ENCODE results near the gene DPP10. TPM values are rescaled to one million over a fixed set of nuclear protein-coding genes. Genes with fewer than 3 reads are reported as not detected.
A peak's percentile ranks its signal among the peaks of the same experiment; 100 is the strongest.

DPP10 gene
- total and polyA plus RNA-seq, 8 donors = 1.1 to 8.2 (median 5.8) TPM

- ATAC-seq (no peak), FAIRE-seq (no peak), DNase-seq (no peak)
- H3K4me3 ChIP-seq = no peak overlapping the region
- intact Hi-C loops (cut with DNase I) = no loop called here
- WGBS, 2 donors = 84 to 85% methylated on average over 1 of the region's 1 CpG
- no peaks in the 10 kb centered on the region for H3K27me3 ChIP-seq
- H3K27ac ChIP-seq = no peak overlapping the region
- no peaks in the 10 kb centered on the region for H3K4me1 ChIP-seq
- no peak for TF ChIP-seq CTCF (IDR thresholded peaks at IDR 0.05)
- H3K36me3 ChIP-seq = no peaks in the 10 kb centered on the region
- H3K9me3 ChIP-seq = no peaks in the 10 kb centered on the region
Observed at GRCh38 chr2:115248066-115248465, 805.6 kb downstream of the DPP10 start.

GRCh38 chr2:115277366-115277765 is 834.9 kb downstream of the DPP10 start:
- H3K4me3 ChIP-seq = no peak overlapping the region
- no peaks in the 10 kb centered on the region for H3K36me3 ChIP-seq
- DNase-seq (no peak), ATAC-seq (no peak), FAIRE-seq (peak; percentile 86)
- H3K27ac ChIP-seq = no peak overlapping the region
- no peaks in the 10 kb centered on the region for H3K4me1 ChIP-seq
- no peak for TF ChIP-seq CTCF (IDR thresholded peaks at IDR 0.05)
- no peaks in the 10 kb centered on the region for H3K27me3 ChIP-seq
- intact Hi-C loops (cut with DNase I) = no loop called here
- H3K9me3 ChIP-seq = no peaks in the 10 kb centered on the region
- WGBS, 2 donors = 90 to 95% methylated on average over 1 of the region's 1 CpG

GRCh38 chr2:115285416-115285815 is 843.0 kb downstream of the DPP10 start:
- Histone ChIP-seq H3K4me3 (no peak overlapping the region), H3K27me3 (no peaks in the 10 kb centered on the region), H3K9me3 (no peaks in the 10 kb centered on the region), H3K36me3 (no peaks in the 10 kb centered on the region), H3K27ac (no peak overlapping the region), H3K4me1 (no peaks in the 10 kb centered on the region)
- 48 to 57% methylated on average over 3 of the region's 3 CpGs for WGBS, 2 donors
- ATAC-seq (no peak), DNase-seq (no peak), FAIRE-seq (no peak)
- TF ChIP-seq CTCF (IDR thresholded peaks at IDR 0.05) = no peak
- intact Hi-C loops (cut with DNase I) = no loop called here

- H3K27me3 ChIP-seq = no peaks in the 10 kb centered on the region
- H3K9me3 ChIP-seq = no peaks in the 10 kb centered on the region
- WGBS, 2 donors = 92 to 93% methylated on average over 1 of the region's 1 CpG
- intact Hi-C loops (cut with DNase I) = no loop called here
- H3K27ac ChIP-seq = no peak overlapping the region
- no peak overlapping the region for H3K4me3 ChIP-seq
- no peaks in the 10 kb centered on the region for H3K36me3 ChIP-seq
- FAIRE-seq (no peak), DNase-seq (no peak), ATAC-seq (no peak)
- no peak for TF ChIP-seq CTCF (IDR thresholded peaks at IDR 0.05)
- no peaks in the 10 kb centered on the region for H3K4me1 ChIP-seq
Observed at GRCh38 chr2:115290478-115290877, 848.0 kb downstream of the DPP10 start.

- Histone ChIP-seq H3K4me3 (no peak overlapping the region), H3K27me3 (no peaks in the 10 kb centered on the region), H3K36me3 (no peaks in the 10 kb centered on the region), H3K9me3 (no peaks in the 10 kb centered on the region), H3K4me1 (peaks cover 0 to 6% (median 0%) of the 10 kb centered on the region in 3 donors), H3K27ac (no peak overlapping the region)
- DNase-seq (no peak), ATAC-seq (no peak), FAIRE-seq (no peak)
- WGBS, 2 donors = 57 to 67% methylated on average over 3 of the region's 3 CpGs
- TF ChIP-seq CTCF (IDR thresholded peaks at IDR 0.05) = no peak
- intact Hi-C loops (cut with DNase I) = no loop called here
Observed at GRCh38 chr2:115292742-115293141, 850.3 kb downstream of the DPP10 start.
